GM12873 (cell line): ENCODE measurements around the gene TMEM14C.

Source experiments
- TF ChIP-seq, protein P1 (sequence below): IDR thresholded peaks from 2 replicates; pipeline ENCODE4 v1.5.1; 2012; ENCODE audit warnings: low read depth, mild to moderate bottlenecking, moderate library complexity, low read length, control low read depth; ENCODE audit not compliant: insufficient read depth; ENCODE audit errors: missing control alignments

TMEM14C gene

DNA sequence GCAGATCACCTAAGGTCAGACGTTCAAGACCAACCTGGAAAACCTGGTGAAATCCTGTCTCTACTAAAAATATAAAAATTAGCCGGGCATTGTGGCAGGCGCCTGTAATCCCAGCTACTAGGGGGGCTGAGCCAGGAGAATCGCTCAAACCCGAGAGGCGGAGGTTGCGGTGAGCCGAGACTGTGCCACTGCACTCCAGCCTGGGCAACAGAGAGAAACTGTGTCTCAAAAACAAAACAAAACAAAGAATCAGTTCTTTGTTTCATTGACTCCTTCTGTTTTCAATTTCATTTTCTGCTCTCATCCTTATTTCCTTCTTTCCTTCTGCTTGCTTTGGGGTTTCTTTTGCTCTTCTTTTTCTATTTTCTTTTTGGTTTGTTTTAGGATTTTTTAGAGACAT is 8.9 kb upstream of the TMEM14C start:
- TF ChIP-seq, protein P1, sequence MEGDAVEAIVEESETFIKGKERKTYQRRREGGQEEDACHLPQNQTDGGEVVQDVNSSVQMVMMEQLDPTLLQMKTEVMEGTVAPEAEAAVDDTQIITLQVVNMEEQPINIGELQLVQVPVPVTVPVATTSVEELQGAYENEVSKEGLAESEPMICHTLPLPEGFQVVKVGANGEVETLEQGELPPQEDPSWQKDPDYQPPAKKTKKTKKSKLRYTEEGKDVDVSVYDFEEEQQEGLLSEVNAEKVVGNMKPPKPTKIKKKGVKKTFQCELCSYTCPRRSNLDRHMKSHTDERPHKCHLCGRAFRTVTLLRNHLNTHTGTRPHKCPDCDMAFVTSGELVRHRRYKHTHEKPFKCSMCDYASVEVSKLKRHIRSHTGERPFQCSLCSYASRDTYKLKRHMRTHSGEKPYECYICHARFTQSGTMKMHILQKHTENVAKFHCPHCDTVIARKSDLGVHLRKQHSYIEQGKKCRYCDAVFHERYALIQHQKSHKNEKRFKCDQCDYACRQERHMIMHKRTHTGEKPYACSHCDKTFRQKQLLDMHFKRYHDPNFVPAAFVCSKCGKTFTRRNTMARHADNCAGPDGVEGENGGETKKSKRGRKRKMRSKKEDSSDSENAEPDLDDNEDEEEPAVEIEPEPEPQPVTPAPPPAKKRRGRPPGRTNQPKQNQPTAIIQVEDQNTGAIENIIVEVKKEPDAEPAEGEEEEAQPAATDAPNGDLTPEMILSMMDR: no peak

DNA sequence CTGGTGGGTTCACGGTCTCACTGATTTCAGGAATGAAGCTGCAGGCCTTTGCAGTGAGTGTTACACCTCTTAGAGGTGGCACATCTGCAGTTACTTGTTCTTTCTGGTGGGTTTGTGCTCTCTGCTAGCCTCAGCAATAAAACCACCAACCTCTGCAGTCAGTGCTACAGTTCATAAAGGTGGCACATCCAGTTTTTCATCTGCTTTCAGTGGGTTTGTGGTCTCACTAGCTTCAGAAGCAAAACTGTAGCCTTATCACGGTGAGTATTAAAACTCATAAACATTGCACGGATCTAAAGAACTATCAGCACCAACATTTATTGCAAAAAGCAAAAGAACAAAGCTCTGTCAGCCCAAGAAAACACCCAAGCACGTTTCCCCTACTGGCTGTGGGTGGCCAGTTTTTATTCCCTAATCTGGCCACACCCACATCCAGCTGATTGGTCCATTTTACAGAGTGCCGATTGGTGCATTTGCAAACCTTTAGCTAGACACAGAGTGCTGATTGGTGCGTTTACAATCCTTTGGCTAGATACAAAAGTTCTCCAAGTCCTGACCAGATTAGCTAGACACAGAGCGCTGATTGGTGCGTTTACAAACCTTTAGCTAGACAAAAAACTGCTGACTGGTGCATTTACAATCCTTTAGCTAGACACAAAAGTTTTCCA is 3.4 kb upstream of the TMEM14C start:
- TF ChIP-seq, protein P1: no peak

DNA sequence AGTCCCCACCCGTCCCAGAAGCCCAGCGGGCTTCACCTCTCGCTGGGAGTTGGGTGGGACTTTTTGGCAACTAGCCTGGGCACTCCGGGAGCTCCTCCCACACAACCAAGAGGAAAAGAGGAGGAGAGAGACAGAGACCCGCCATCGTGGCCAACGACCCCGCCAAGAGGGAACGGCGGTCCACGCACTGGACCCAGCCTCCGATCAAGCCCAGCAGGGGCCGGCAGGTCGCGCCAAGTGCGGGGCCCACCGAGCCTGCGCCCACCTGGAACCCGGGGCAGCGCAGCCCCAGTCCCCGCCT is 3.0 kb upstream of the TMEM14C start:
- TF ChIP-seq, protein P1: no peak

DNA sequence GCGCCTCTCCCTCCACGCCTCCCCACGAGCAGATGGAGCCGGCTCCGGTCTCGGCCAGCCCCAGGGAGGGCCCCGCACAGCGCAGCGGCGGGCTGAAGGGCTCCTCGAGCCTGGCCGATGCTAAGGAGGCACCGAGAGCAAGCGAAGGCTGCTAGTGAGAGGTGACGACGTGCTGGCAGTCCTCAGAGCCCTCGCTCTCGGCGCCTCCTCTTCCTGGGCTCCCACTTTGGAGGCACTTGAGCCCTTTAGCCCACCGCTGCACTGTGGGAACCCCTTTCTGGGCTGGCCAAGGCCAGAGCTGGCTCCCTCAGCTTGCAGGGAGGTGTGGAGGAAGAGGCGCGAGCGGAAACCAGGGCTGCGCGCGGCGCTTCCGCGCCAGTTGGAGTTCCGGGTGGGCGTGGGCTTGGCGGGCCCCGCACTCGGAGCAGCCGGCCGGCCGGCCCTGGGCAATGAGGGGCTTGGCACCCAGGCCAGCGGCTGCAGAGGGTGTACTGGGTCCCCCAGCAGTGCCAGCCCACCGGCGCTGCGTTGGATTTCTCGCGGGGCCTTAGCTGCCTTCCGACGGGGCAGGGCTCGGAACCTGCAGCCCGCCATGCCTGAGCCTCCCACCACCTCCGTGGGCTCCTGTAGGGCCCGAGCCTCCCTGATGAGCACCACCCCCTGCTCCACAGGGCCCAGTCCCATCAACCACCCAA is 2.5 kb upstream of the TMEM14C start:
- TF ChIP-seq, protein P1: no peak

DNA sequence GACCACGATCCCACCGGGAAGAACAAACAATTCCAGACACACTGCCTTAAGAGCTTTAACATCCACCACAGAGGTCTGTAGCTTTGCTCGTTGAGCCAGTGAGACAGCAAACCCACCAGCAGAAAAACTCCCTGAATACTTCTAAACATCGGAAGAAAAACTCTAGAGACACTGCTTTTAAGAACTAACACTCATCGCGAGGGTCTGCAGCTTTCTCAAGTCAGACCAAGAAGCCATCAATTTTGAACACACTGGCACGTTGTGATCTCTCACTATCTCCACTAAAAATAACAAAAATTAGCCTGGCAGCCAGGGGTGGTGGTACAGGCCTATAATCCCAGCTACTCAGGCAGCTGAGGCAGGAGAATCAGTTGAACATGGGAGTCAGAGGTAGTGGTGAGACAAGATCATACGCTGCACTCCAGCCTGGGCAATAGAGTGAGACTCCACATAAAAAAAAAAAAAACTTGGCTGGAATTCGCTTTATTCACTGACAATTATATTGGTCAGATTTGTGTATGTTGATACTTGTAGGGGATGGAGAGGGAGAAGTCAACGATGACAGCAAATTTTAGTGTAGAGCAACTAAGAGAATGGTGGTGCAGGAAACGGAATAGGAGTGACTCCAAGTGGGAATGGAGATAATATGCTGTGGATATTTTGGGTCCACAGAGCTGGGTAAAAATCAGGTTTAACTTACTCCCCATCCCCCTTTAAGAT is 860 bp upstream of the TMEM14C start:
- TF ChIP-seq, protein P1: no peak

DNA sequence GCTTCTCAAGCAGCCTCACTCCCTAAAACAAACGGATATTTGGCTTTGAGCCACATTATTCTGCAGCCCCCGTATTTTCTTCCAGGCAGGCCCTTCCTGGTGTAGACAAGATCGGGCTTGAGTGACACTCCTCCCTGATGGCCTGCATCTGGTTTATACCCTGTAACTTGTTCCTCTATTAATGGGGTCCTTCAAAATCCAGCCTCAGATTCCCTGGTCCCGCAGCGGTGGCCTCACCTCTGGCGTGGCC is 375 bp upstream of the TMEM14C start:
- TF ChIP-seq, protein P1: no peak

DNA sequence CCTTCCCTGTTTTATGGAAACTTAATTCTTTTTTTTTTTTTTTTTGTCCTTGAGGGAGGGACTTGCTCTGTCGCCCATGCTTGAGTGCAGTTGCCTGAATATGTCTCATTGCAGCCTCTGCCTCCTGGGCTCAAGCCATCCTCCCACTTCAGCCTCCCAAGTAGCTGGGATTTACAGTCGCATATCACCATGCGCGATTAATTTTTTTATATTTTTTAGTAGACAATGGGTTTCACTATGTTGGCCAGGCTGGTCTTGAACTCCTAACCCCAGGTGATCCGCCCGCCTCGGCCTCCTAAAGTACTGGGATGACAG is 654 bp downstream of the TMEM14C start:
- TF ChIP-seq, protein P1: no peak
